Measurements from ENCODE around the gene PHRF1. TPM values are rescaled to one million over a fixed set of nuclear protein-coding genes. Genes with fewer than 3 reads are reported as not detected.
"Not testable (repeated sequence)": the region's sequence is repeated elsewhere in the genome, so short reads cannot be mapped to it uniquely, and the experiment has no call there.

The PHRF1 gene
- total RNA-seq, 2 experiments from 2014 or later, result 46.0 to 47.4 TPM

DNA sequence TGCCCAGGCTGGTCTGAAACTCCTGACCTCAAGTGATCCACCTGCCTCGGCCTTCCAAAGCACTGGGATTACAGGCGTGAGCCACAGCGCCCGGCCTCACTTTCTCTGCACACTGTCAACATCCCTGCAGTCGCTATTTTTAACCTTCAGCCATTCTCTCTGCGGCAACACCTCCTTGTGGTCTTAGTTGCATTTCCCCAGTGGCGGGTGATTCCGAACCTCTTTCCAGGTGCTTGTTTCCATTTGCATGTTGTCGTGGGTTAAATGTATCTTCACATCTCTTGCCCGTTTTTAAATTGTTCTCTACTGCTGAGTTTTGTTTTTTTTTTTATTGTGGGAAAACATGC lies 52.9 kb downstream of the PHRF1 start:
- ChIA-PET POLR2A (interaction anchor here (0.6 kb wide), 1 partner anchor 157 kb away, joined by 4 read pairs; no protein-coding TSS in a partner anchor), CTCF (interaction anchor here (0.6 kb wide), 1 partner anchor 41 kb away, joined by 3 read pairs; no protein-coding TSS in a partner anchor)

- POLR2A ChIA-PET, result no interaction called here
- CTCF ChIA-PET, result no interaction called here
Measured at GRCh38 chr11:630871-631270, 54.6 kb downstream of the PHRF1 start.

- CTCF ChIA-PET, result interaction anchor here (1.2 kb wide), 1 partner anchor 81 kb away, joined by 3 read pairs; no protein-coding TSS in a partner anchor
- POLR2A ChIA-PET, result no interaction called here
Measured at GRCh38 chr11:635945-636510, 59.8 kb downstream of the PHRF1 start.

GRCh38 chr11:636511-637332 lies 60.5 kb downstream of the PHRF1 start, which contains the start of gene DRD4:
TSS of gene DRD4 (plus strand) at chr11:637269. CDS start at chr11:637305, 36 bp downstream.
- CTCF ChIA-PET, result interaction anchor here (1.2 kb wide), 1 partner anchor 82 kb away, joined by 3 read pairs; no protein-coding TSS in a partner anchor
- POLR2A ChIA-PET, result no interaction called here

GRCh38 chr11:637333-637592 lies 61.0 kb downstream of the PHRF1 start:
- CTCF ChIA-PET, result no interaction called here
- POLR2A ChIA-PET, result no interaction called here

- ChIA-PET POLR2A (interaction anchor here (0.6 kb wide), 1 partner anchor 84 kb away, joined by 3 read pairs; no protein-coding TSS in a partner anchor), CTCF (no interaction called here)
Measured at GRCh38 chr11:637593-638521, 61.6 kb downstream of the PHRF1 start.

- CTCF ChIA-PET, result no interaction called here
- POLR2A ChIA-PET, result no interaction called here
Measured at GRCh38 chr11:638631-639331, 62.5 kb downstream of the PHRF1 start.

DNA sequence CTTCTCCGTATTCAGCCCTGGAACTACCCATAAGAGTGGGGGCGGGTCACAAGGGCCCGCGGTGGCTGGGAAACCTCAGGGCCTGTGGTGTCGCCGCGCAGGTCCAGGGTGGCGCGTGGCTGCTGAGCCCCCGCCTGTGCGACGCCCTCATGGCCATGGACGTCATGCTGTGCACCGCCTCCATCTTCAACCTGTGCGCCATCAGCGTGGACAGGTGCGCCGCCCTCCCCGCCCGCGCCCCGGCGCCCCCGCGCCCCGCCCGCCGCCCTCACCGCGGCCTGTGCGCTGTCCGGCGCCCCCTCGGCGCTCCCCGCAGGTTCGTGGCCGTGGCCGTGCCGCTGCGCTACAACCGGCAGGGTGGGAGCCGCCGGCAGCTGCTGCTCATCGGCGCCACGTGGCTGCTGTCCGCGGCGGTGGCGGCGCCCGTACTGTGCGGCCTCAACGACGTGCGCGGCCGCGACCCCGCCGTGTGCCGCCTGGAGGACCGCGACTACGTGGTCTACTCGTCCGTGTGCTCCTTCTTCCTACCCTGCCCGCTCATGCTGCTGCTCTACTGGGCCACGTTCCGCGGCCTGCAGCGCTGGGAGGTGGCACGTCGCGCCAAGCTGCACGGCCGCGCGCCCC lies 63.2 kb downstream of the PHRF1 start:
- POLR2A ChIA-PET, result no interaction called here
- CTCF ChIA-PET, result interaction anchor here (0.6 kb wide), 1 partner anchor 104 kb away, joined by 3 read pairs; no protein-coding TSS in a partner anchor

DNA sequence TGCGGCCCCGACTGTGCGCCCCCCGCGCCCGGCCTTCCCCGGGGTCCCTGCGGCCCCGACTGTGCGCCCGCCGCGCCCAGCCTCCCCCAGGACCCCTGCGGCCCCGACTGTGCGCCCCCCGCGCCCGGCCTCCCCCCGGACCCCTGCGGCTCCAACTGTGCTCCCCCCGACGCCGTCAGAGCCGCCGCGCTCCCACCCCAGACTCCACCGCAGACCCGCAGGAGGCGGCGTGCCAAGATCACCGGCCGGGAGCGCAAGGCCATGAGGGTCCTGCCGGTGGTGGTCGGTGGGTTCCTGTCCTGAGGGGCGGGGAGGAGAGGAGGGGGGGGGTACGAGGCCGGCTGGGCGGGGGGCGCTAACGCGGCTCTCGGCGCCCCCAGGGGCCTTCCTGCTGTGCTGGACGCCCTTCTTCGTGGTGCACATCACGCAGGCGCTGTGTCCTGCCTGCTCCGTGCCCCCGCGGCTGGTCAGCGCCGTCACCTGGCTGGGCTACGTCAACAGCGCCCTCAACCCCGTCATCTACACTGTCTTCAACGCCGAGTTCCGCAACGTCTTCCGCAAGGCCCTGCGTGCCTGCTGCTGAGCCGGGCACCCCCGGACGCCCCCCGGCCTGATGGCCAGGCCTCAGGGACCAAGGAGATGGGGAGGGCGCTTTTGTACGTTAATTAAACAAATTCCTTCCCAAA lies 63.9 kb downstream of the PHRF1 start:
- ChIA-PET POLR2A (no interaction called here), CTCF (interaction anchor here (0.6 kb wide), 1 partner anchor 103 kb away, joined by 3 read pairs; no protein-coding TSS in a partner anchor)

DNA sequence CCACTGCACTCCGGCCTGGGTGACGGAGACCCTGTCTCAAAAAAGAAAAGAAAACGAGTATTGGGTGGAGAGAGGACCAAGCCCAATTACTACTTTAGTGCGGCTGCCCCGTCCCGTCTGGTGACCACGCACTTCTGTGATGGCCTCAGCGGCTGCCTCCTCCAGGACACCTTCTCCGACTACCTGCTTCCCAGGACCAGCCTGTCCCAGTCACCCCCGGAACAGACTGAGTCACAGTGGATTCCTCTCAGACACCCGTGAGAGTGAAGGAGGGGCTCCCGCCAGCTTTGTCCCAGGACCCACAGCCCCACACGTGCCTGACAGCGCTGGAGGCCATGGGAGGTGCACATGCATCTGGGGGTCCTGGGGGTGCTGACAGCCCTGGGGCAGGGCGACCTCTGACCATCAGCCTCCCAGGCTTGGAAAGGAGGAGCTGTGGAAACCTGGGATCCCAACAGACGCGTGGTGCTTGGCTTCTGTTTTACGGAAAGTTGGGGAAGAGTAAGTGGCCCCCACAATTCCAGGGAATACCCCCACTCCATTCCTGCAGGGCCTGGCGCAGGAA lies 65.6 kb downstream of the PHRF1 start:
- POLR2A ChIA-PET, result no interaction called here

DNA sequence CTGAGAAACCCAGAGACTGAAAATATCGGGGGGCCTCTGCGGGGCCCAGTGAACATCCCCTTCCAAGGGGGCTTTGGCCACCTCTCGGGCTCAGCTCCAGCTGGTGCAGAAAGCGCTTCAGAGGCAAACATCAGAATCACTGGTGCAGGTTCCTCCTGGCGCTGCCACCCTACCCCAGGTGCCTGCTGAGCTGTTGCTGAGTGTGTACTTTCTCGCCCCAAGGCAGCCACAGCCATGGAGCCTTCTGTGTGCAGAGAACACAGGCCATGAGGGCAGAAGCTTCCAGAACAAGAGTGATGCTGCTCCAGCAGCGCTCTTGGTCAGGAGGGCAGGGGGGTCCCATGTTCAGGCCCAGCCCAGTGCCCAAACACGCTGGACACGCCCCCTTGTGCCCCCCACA lies 67.1 kb downstream of the PHRF1 start:
- ChIA-PET CTCF (no interaction called here), POLR2A (no interaction called here)

More for the DNA sequence above, 65.6 kb downstream of the PHRF1 start:
- CTCF ChIA-PET, result interaction anchor here (1.0 kb wide), 1 partner anchor 81 kb away, joined by 3 read pairs; no protein-coding TSS in a partner anchor

DNA sequence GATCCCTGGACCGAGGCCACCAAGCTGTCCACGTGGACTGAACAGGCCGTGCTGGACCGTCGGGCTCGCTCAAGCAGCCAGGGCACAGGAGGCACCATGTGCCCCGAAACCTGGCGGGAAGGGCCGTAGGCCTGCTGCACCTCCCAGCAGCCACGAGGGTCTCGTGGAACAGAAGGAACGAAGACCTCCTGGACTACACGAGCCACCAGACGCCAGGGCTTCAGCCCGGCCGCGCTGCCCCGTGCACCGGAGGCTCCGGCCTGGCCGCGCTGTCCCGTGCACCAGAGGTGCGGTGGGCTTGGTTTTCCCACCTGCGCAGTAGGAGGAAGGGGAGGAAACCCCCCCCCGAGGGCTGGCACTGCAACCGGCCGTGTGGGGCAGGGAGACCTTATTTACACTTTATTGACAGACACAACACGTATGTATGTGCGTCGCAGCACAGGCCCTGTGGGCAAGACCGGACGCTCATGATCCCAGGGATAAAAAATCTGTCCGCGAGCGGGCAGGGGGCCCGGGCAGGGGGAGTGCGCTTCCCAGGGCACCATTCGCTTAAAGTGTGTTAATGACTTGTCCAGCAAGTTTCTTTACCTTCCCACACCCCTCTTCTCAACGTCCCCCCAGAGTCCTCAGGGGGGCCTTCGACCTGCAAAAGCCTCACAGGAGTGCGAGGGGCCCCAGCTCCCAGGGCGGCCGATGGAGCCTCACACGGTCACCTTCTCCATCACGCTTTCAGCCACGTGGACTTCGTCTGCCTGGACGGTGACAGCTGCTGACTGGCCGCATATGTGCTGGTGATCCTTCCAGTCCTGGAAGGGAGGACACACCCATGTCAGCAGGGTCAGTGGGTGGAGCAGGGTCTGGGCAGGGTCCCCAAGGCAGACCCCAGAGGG lies 67.8 kb downstream of the PHRF1 start:
- POLR2A ChIA-PET, result no interaction called here
- CTCF ChIA-PET, result interaction anchor here (0.7 kb wide), 1 partner anchor 25 kb away, joined by 3 read pairs; no protein-coding TSS in a partner anchor

- CTCF ChIA-PET, result interaction anchor here (0.7 kb wide), 1 partner anchor 82 kb away, joined by 4 read pairs; no protein-coding TSS in a partner anchor
- POLR2A ChIA-PET, result interaction anchor here (0.5 kb wide), 1 partner anchor 42 kb away, joined by 9 read pairs; no protein-coding TSS in a partner anchor
Measured at GRCh38 chr11:645536-645935, 69.3 kb downstream of the PHRF1 start.

DNA sequence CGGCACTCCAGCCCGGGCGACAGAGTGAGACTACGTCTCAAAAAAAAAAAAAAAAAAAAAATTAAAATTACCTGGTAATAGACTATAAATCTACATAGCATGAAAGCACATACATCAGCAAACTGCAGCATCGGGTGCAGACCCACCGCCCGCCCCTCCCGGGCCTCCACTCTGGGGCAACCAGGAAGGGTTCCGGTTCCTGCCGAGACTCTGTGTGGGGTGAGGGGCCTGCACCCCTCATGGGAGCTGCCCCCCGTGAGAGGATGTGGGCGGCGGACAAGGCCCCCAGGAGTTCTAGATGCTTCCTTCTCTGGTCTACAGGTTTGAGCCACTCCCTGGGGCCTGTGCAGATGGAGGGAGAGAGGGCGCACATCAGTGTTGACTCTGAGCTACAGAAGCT lies 69.9 kb downstream of the PHRF1 start:
- POLR2A ChIA-PET, result no interaction called here
- CTCF ChIA-PET, result interaction anchor here (0.7 kb wide), 1 partner anchor 81 kb away, joined by 4 read pairs; no protein-coding TSS in a partner anchor

DNA sequence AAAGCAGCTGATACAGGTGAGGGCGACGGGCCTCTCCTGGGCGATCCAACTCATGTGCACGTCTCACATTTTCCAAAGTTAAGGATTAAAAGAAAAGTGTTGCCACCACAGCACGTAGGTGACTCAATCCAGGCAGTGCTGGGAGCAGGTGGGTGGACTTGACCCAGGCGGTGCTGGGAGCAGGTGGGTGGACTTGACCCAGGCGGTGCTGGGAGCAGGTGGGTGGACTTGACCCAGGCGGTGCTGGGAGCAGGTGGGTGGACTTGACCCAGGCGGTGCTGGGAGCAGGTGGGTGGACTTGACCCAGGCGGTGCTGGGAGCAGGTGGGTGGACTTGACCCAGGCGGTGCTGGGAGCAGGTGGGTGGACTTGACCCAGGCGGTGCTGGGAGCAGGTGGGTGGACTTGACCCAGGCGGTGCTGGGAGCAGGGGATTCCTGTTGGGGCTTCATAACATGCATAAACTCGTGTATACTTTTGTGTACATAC lies 71.4 kb downstream of the PHRF1 start:
- POLR2A ChIA-PET, CTCF ChIA-PET: not testable (repeated sequence)

- ChIA-PET POLR2A (no interaction called here), CTCF (interaction anchor here (0.7 kb wide), 1 partner anchor 9 kb away, joined by 3 read pairs; no protein-coding TSS in a partner anchor)
Measured at GRCh38 chr11:650482-650881, 74.2 kb downstream of the PHRF1 start.

DNA sequence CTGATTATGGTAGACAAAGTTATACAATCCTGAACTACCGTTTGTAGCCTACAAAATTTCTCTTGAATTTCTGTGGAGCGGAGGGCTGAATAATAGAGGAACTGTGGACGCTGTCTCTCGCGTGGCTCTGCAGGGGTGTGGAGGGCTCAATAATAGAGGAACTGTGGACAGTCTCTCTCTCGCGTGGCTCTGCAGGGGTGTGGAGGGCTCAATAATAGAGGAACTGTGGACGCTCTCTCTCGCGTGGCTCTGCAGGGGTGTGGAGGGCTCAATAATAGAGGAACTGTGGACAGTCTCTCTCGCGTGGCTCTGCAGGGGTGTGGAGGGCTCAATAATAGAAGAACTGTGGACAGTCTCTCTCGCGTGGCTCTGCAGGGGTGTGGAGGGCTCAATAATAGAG lies 76.9 kb downstream of the PHRF1 start:
- CTCF ChIA-PET, POLR2A ChIA-PET: not testable (repeated sequence)

All from activated CD8-positive, alpha-beta memory T cell treated with anti-CD3 and anti-CD28 coated beads for 36 hours (primary cell).